Glomerular visceral epithelial cell (primary cell): Measurements from ENCODE around the gene SPTY2D1.
"Not testable (repeated sequence)": the region's sequence is repeated elsewhere in the genome, so short reads cannot be mapped to it uniquely, and the experiment has no call there.

Experiments
- DNase-seq: peaks from one replicate; pipeline ENCODE4 v3.0.0-alpha.2; 2016; ENCODE audit errors: extremely low spot score

Gene SPTY2D1

GRCh38 chr11:18618342-18619025 is 15.7 kb downstream of the SPTY2D1 start:
- no peak for DNase-seq

- peak; percentile 33 for DNase-seq
Observed at GRCh38 chr11:18617688-18618341, 16.3 kb downstream of the SPTY2D1 start.

GRCh38 chr11:18615628-18616392 is 18.3 kb downstream of the SPTY2D1 start:
- no peak for DNase-seq

GRCh38 chr11:18614667-18615066 is 19.5 kb downstream of the SPTY2D1 start:
- no peak for DNase-seq

- DNase-seq = no peak
Observed at GRCh38 chr11:18612394-18612793, 21.7 kb downstream of the SPTY2D1 start.

GRCh38 chr11:18611196-18611595 is 22.9 kb downstream of the SPTY2D1 start:
- no peak for DNase-seq

- no peak for DNase-seq
Observed at GRCh38 chr11:18608376-18608775, 25.8 kb downstream of the SPTY2D1 start.

GRCh38 chr11:18600915-18601569 is 33.1 kb downstream of the SPTY2D1 start:
- no peak for DNase-seq

- DNase-seq = no peak
Observed at GRCh38 chr11:18599739-18600230, 34.4 kb downstream of the SPTY2D1 start, which contains the start of gene MISFA. Gene MISFA (plus strand): TSS chr11:18599789. CDS start chr11:18599929, 140 bp downstream.

- no peak for DNase-seq
Observed at GRCh38 chr11:18594999-18595749, 39.0 kb downstream of the SPTY2D1 start.

GRCh38 chr11:18594088-18594487 is 40.1 kb downstream of the SPTY2D1 start:
- DNase-seq = not testable (repeated sequence)

GRCh38 chr11:18590571-18590970 is 43.6 kb downstream of the SPTY2D1 start:
- DNase-seq = no peak

- peak; percentile 88 for DNase-seq
Observed at GRCh38 chr11:18588297-18589252, 45.6 kb downstream of the SPTY2D1 start, which contains the start of gene UEVLD. Gene UEVLD (minus strand): TSS chr11:18588734. CDS start chr11:18588654, 80 bp downstream.

GRCh38 chr11:18581825-18582224 is 52.3 kb downstream of the SPTY2D1 start:
- no peak for DNase-seq

- no peak for DNase-seq
Observed at GRCh38 chr11:18580113-18580766, 53.9 kb downstream of the SPTY2D1 start.

- DNase-seq = peak; percentile 30
Observed at GRCh38 chr11:18578975-18579598, 55.1 kb downstream of the SPTY2D1 start.

GRCh38 chr11:18575361-18575760 is 58.8 kb downstream of the SPTY2D1 start:
- DNase-seq = no peak

- DNase-seq = no peak
Observed at GRCh38 chr11:18567081-18567480, 67.1 kb downstream of the SPTY2D1 start.

GRCh38 chr11:18566406-18566805 is 67.7 kb downstream of the SPTY2D1 start:
- DNase-seq = no peak
